GM12878 (cell line): ENCODE data around the gene AGAP3. TPM values are rescaled to one million over a fixed set of nuclear protein-coding genes. Genes with fewer than 3 reads are reported as not detected.

Experiments
- ATAC-seq: fragments of 200-7000 bp; cut with Tn5 transposase; 3 replicates; pipeline ENCODE4 v1.9.1; 2020; ENCODE audit warnings: mild to moderate bottlenecking, moderate library complexity
- BruUV-seq: library from RNA; stranded (reverse); fragments of 400-500 nt; replicated peaks from 2 replicates; lab custom pipeline; 2021; lab: Mats Ljungman, UMichigan
- CTCF ChIA-PET: fragments of 300-600 bp; sonication (Branson Sonifier 250); formaldehyde crosslinking; extraction: SDS; loops from one replicate; lab custom pipeline; 2021; ENCODE audit warnings: inconsistent platforms; lab: Yijun Ruan, JAX
- POLR2A ChIA-PET: fragments of 350-600 bp; formaldehyde crosslinking; extraction: SDS; loops from one replicate; lab custom pipeline; 2021; ENCODE audit warnings: inconsistent platforms; lab: Charles Lee
- RAD21 ChIA-PET: fragments of 300-600 bp; sonication (Branson Sonifier 250); formaldehyde crosslinking; loops from one replicate; lab custom pipeline; 2023; ENCODE audit warnings: antibody characterized with exemption; ENCODE audit not compliant: unreplicated experiment; lab: Charles Lee
- SMC1A ChIA-PET: fragments of 300-600 bp; sonication (Branson Sonifier 250); formaldehyde crosslinking; loops from one replicate; lab custom pipeline; 2023; ENCODE audit not compliant: unreplicated experiment, uncharacterized antibody; lab: Charles Lee
- DNase-seq: peaks from one replicate; pipeline ENCODE4 v3.0.0-alpha.2; 2011; ENCODE audit warnings: low read depth, low spot score
- FAIRE-seq: peaks from 3 replicates; lab custom pipeline; 2011; peaks lifted over from hg19 to GRCh38; lab: Jason Lieb, UNC
- H2AFZ ChIP-seq: 2 replicates; pipeline ENCODE4 v1.6.0; 2011; ENCODE audit warnings: low read depth, low read length, control low read depth; ENCODE audit not compliant: control insufficient read depth
- H3K27ac ChIP-seq: 2 replicates; pipeline ENCODE4 v1.5.1; 2011; ENCODE audit warnings: control low read depth; ENCODE audit not compliant: control insufficient read depth, insufficient read depth
- H3K27me3 ChIP-seq, 2 experiments: replicated peaks in 1 of 2; 2 replicates each; pipeline versions ENCODE4 v1.6.0 to v1.6.1; 2011; ENCODE audit warnings: low read length in 1 of 2; ENCODE audit not compliant: control insufficient read depth in 2 of 2, insufficient read depth in 2 of 2
- H3K36me3 ChIP-seq, 2 experiments: 2 replicates each; pipeline ENCODE4 v1.5.1; 2011; ENCODE audit warnings: low read length in 1 of 2; ENCODE audit not compliant: control insufficient read depth in 2 of 2, insufficient read depth in 2 of 2
- H3K4me1 ChIP-seq: 2 replicates; pipeline ENCODE4 v1.6.1; 2011; ENCODE audit warnings: mild to moderate bottlenecking, low read length, moderate library complexity, mixed read lengths; ENCODE audit not compliant: control insufficient read depth, insufficient read depth
- H3K4me2 ChIP-seq: 2 replicates; pipeline ENCODE4 v1.6.0; 2011; ENCODE audit warnings: control low read depth; ENCODE audit not compliant: control insufficient read depth, insufficient read depth
- H3K4me3 ChIP-seq: fragments of 200-600 bp; sonication (generic); 2 replicates; pipeline ENCODE4 v1.5.1; 2016
- H3K79me2 ChIP-seq: 2 replicates; pipeline ENCODE4 v1.6.0; 2011; ENCODE audit warnings: low read length; ENCODE audit not compliant: control insufficient read depth, insufficient read depth
- H3K9ac ChIP-seq: 2 replicates; pipeline ENCODE4 v1.8.0; 2011; ENCODE audit warnings: low read length, control low read depth, mixed read lengths; ENCODE audit not compliant: control insufficient read depth, insufficient read depth
- H3K9me3 ChIP-seq: replicated peaks from 3 replicates; pipeline ENCODE4 v1.5.1; 2011; ENCODE audit warnings: mild to moderate bottlenecking, low read length; ENCODE audit not compliant: control insufficient read depth, insufficient read depth
- H4K20me1 ChIP-seq: 2 replicates; pipeline ENCODE4 v1.6.0; 2011; ENCODE audit not compliant: control insufficient read depth, insufficient read depth
- BCL3 ChIP-seq: IDR thresholded peaks from 2 replicates; pipeline ENCODE4 v1.6.1; 2011; ENCODE audit warnings: borderline replicate concordance, low read depth, mild to moderate bottlenecking, moderate library complexity, low read length; ENCODE audit not compliant: insufficient read depth, poor library complexity, severe bottlenecking
- BRCA1 ChIP-seq: IDR thresholded peaks from 2 replicates; pipeline ENCODE4 v1.6.1; 2011; ENCODE audit warnings: low read depth, low read length, improper control_type of control experiment
- CEBPB ChIP-seq, 2 experiments: fragments of 150-350 bp in 1 of 2; IDR thresholded peaks; 2 replicates each; pipeline ENCODE4 v1.6.1; 2012 to 2014; ENCODE audit warnings: low read depth in 2 of 2, low read length in 2 of 2, borderline replicate concordance in 1 of 2, inconsistent platforms in 1 of 2
- HCFC1 ChIP-seq: fragments of 150-350 bp; IDR thresholded peaks from 2 replicates; pipeline ENCODE4 v1.6.1; 2014; ENCODE audit warnings: low read length
- HDAC2 ChIP-seq: fragments of 200-600 bp; sonication (generic); IDR thresholded peaks from 2 replicates; pipeline ENCODE4 v1.6.1; 2017
- IRF4 ChIP-seq: IDR thresholded peaks from 2 replicates; pipeline ENCODE4 v1.6.1; 2011; ENCODE audit warnings: low read depth, low read length
- MYC ChIP-seq: IDR thresholded peaks from 2 replicates; pipeline ENCODE4 v1.6.1; 2011; ENCODE audit warnings: mild to moderate bottlenecking, low read length, moderate library complexity, inconsistent platforms; ENCODE audit not compliant: insufficient read depth, insufficient replicate concordance, insufficient read length, severe bottlenecking
- PAX5 ChIP-seq: IDR thresholded peaks from 2 replicates; pipeline ENCODE4 v1.6.1; 2011; ENCODE audit warnings: low read depth, low read length, borderline replicate concordance
- PBX3 ChIP-seq: IDR thresholded peaks from 2 replicates; pipeline ENCODE4 v1.6.1; 2011; ENCODE audit warnings: mild to moderate bottlenecking, low read depth, low read length, moderate library complexity; ENCODE audit not compliant: insufficient replicate concordance
- RBBP5 ChIP-seq: fragments of 200-600 bp; sonication (generic); conservative IDR thresholded peaks from 2 replicates; pipeline ENCODE4 v1.6.1; 2016
- RCOR1 ChIP-seq: conservative IDR thresholded peaks from 2 replicates; pipeline ENCODE4 v1.6.1; 2012; ENCODE audit warnings: low read depth, low read length, improper control_type of control experiment
- RUNX3 ChIP-seq: IDR thresholded peaks from 2 replicates; pipeline ENCODE4 v1.6.1; 2012; ENCODE audit warnings: low read length, inconsistent platforms
- SIX5 ChIP-seq: IDR thresholded peaks from 2 replicates; pipeline ENCODE4 v1.6.1; 2011; ENCODE audit warnings: mild to moderate bottlenecking, low read depth, low read length, moderate library complexity; ENCODE audit not compliant: severe bottlenecking
- TAF1 ChIP-seq: IDR thresholded peaks from 2 replicates; pipeline ENCODE4 v1.6.1; 2011; ENCODE audit warnings: mild to moderate bottlenecking, low read depth, low read length, borderline replicate concordance
- TCF3 ChIP-seq: IDR thresholded peaks from 2 replicates; pipeline ENCODE4 v1.6.1; 2012; ENCODE audit warnings: low read depth, mild to moderate bottlenecking, low read length, borderline replicate concordance; ENCODE audit not compliant: insufficient read depth
- TCF7 ChIP-seq: IDR thresholded peaks from 2 replicates; pipeline ENCODE4 v1.6.1; 2014; ENCODE audit warnings: antibody characterized with exemption, borderline replicate concordance
- ZBTB33 ChIP-seq: fragments of 450-650 bp; IDR thresholded peaks from 2 replicates; pipeline ENCODE4 v1.6.1; 2017; ENCODE audit warnings: mild to moderate bottlenecking
- WGBS: methylation state at CpG from one replicate; pipeline ENCODE4 v1.1.6; 2016; ENCODE audit warnings: low lambda C conversion rate; ENCODE audit not compliant: insufficient replicate concordance, insufficient coverage; ENCODE audit errors: missing lambda C conversion rate; 5-methylcytosine and 5-hydroxymethylcytosine counted together
- in situ Hi-C: fragments of 300-500 bp; cut with MboI; formaldehyde crosslinking; loops from 9 replicates; pipeline ENCODE4 v1.14.3; 2018; ENCODE audit warnings: mixed read lengths
- intact Hi-C: fragments of 100-400 bp; cut with micrococcal nuclease; formaldehyde crosslinking; loops from one replicate; pipeline ENCODE4 v1.14.2; 2022; ENCODE audit not compliant: unreplicated experiment
- polyA plus RNA-seq, 11 experiments: library from polyadenylated mRNA; depleted of rRNA in 4 of 11; unstranded in 6 of 11; stranded (reverse) in 5 of 11; fragments of >200 nt; fragmentation: Nextera tagmentation in 4 of 11; fragmentation: Illumina TruSeq in 1 of 11; extraction: Ambion mirVana in 4 of 11; extraction: Trizol in 1 of 11; gene quantifications; 1 replicate in 1 of 11; 2 replicates in 10 of 11; pipeline versions ENCODE4 v1.2.1 to v1.2.3, GENCODE V29; 2011 to 2016; ENCODE audit warnings: inconsistent platforms in 2 of 11, missing spikeins in 2 of 11, low read depth in 1 of 11
- total RNA-seq, 4 experiments: library from RNA; depleted of rRNA in 3 of 4; stranded (reverse); fragments of >200 nt in 3 of 4; fragmentation: Illumina TruSeq in 1 of 4; extraction: Trizol in 1 of 4; gene quantifications; 2 replicates each; pipeline versions ENCODE4 v1.2.1 to v1.2.3, GENCODE V29; 2013 to 2021
- TF ChIP-seq, protein P1 (sequence below): fragments of 450-650 bp; IDR thresholded peaks from 2 replicates; pipeline ENCODE4 v1.6.1; 2018; ENCODE audit warnings: borderline replicate concordance, mild to moderate bottlenecking; ENCODE audit not compliant: partially characterized antibody

AGAP3 gene
- total and polyA plus RNA-seq, 10 of the 15 experiments (the other 5 are each of a cell fraction or from before 2014, with no cell fraction given), result 1.8 to 68.1 (median 15.7) TPM

DNA sequence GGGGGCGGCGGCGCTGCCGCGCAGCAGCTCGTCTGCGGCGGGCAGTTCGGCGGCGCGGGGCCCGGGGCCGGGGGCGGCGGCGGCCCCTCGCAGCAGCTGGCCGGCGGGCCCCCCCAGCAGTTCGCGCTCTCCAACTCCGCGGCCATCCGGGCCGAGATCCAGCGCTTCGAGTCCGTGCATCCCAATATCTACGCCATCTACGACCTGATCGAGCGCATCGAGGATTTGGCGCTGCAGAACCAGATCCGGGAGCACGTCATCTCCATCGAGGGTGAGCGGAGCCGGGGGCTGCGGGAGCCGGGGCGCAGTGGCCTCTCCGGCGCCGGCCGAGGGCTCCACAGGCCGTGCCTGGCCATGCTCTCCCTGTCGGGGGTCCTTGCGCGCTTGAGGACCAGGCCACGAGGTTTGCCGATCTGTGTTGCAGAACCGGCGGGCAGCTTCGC lies 548 bp downstream of the AGAP3 start:
- WGBS, result under 1% methylated on average over 39 of the region's 56 CpGs
- peaks cover 31% of the 10 kb centered on the region for H3K4me1 ChIP-seq
- no peaks in the 10 kb centered on the region for H3K27me3 ChIP-seq
- H3K9ac ChIP-seq, result peak overlapping the region; percentile 57
- no TSS peak for BruUV-seq
- peak overlapping the region; percentile 87 for H3K4me3 ChIP-seq
- H2AFZ ChIP-seq, result peak overlapping the region; percentile 56
- ATAC-seq (no peak), FAIRE-seq (no peak), DNase-seq (no peak)
- H3K79me2 ChIP-seq, result peaks cover 68% of the 10 kb centered on the region
- ChIA-PET SMC1A (interaction anchor here (1.2 to 3.2 kb wide), 2 partner anchors 28 to 58 kb away, joined by 3 to 16 read pairs; partner anchors contain the start of gene ABCB8), RAD21 (no interaction called here), POLR2A (interaction anchor here (1.3 kb wide), 1 partner anchor 28 kb away, joined by 4 read pairs; no protein-coding TSS in a partner anchor), CTCF (interaction anchor here (1.5 to 2.0 kb wide), 2 partner anchors 24 to 37 kb away, joined by 4 to 17 read pairs; no protein-coding TSS in a partner anchor)
- H3K36me3 ChIP-seq, result no peaks in the 10 kb centered on the region; a peak in 1 of 4 replicates
- intact Hi-C loops, result no loop called here
- H3K27ac ChIP-seq, result peak overlapping the region; percentile 80
- H4K20me1 ChIP-seq, result no peaks in the 10 kb centered on the region
- in situ Hi-C loops, result no loop called here
- H3K9me3 ChIP-seq, result no peaks in the 10 kb centered on the region
- peak overlapping the region; percentile 95 for H3K4me2 ChIP-seq
- no peak for TF ChIP-seq RCOR1
- TF ChIP-seq TCF7, result no peak
- TF ChIP-seq BCL3, result no peak
- TF ChIP-seq ZBTB33, result no peak
- no peak for TF ChIP-seq RBBP5
- no peak for TF ChIP-seq TAF1
- no peak for TF ChIP-seq RUNX3
- no peak for TF ChIP-seq MYC
- TF ChIP-seq SIX5, result no peak
- TF ChIP-seq TCF3, result no peak
- TF ChIP-seq CEBPB (IDR thresholded peaks at IDR 0.05; ENCODE audit: borderline replicate concordance in 1 of 2, low read depth in 2 of 2, low read length in 2 of 2), result no peak
- TF ChIP-seq, protein P1, sequence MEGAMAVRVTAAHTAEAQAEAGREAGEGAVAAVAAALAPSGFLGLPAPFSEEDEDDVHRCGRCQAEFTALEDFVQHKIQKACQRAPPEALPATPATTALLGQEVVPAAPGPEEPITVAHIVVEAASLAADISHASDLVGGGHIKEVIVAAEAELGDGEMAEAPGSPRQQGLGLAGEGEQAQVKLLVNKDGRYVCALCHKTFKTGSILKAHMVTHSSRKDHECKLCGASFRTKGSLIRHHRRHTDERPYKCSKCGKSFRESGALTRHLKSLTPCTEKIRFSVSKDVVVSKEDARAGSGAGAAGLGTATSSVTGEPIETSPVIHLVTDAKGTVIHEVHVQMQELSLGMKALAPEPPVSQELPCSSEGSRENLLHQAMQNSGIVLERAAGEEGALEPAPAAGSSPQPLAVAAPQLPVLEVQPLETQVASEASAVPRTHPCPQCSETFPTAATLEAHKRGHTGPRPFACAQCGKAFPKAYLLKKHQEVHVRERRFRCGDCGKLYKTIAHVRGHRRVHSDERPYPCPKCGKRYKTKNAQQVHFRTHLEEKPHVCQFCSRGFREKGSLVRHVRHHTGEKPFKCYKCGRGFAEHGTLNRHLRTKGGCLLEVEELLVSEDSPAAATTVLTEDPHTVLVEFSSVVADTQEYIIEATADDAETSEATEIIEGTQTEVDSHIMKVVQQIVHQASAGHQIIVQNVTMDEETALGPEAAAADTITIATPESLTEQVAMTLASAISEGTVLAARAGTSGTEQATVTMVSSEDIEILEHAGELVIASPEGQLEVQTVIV, result no peak
- no peak for TF ChIP-seq HCFC1
- no peak for TF ChIP-seq BRCA1
- TF ChIP-seq IRF4, result no peak
- no peak for TF ChIP-seq PBX3
- TF ChIP-seq PAX5, result no peak
- TF ChIP-seq HDAC2, result no peak
